IMR-90 (cell line): ENCODE data around the gene AKAP6.
"Not testable (repeated sequence)": the region's sequence is repeated elsewhere in the genome, so short reads cannot be mapped to it uniquely, and the experiment has no call there.

Source experiments
- CEBPB ChIP-seq: IDR thresholded peaks from 2 replicates; pipeline ENCODE4 v1.6.1; 2012; ENCODE audit warnings: low read depth, low read length, improper control_type of control experiment
- CHD1 ChIP-seq: IDR thresholded peaks from 2 replicates; pipeline ENCODE4 v1.6.1; 2012; ENCODE audit warnings: low read depth, low read length, improper control_type of control experiment
- FOS ChIP-seq: fragments of 150-350 bp; IDR thresholded peaks from 2 replicates; pipeline ENCODE4 v1.6.1; 2016; ENCODE audit warnings: low read depth, low read length
- MAZ ChIP-seq: IDR thresholded peaks from 2 replicates; pipeline ENCODE4 v1.6.1; 2012; ENCODE audit warnings: low read depth, mild to moderate bottlenecking, low read length, improper control_type of control experiment, moderate library complexity, borderline replicate concordance
- POLR2A ChIP-seq: IDR thresholded peaks from 2 replicates; pipeline ENCODE4 v1.6.1; 2012; ENCODE audit warnings: mild to moderate bottlenecking, low read depth, low read length
- RAD21 ChIP-seq: IDR thresholded peaks from 2 replicates; pipeline ENCODE4 v1.6.1; 2012; ENCODE audit warnings: low read length, improper control_type of control experiment
- RFX5 ChIP-seq: IDR thresholded peaks from 2 replicates; pipeline ENCODE4 v1.8.0; 2012; ENCODE audit warnings: low read depth, mild to moderate bottlenecking, low read length, moderate library complexity
- SMC3 ChIP-seq: fragments of 150-350 bp; IDR thresholded peaks from 2 replicates; pipeline ENCODE4 v1.6.1; 2016; ENCODE audit warnings: low read depth, mild to moderate bottlenecking, antibody characterized with exemption, low read length, moderate library complexity
- TF ChIP-seq, protein P1 (sequence below): conservative IDR thresholded peaks from 2 replicates; pipeline ENCODE4 v1.5.1; 2012; ENCODE audit warnings: mild to moderate bottlenecking, low read depth, low read length, improper control_type of control experiment
- TF ChIP-seq, protein P2 (sequence below): fragments of 150-350 bp; IDR thresholded peaks from 2 replicates; pipeline ENCODE4 v1.6.1; 2017; ENCODE audit warnings: mild to moderate bottlenecking, antibody characterized with exemption, low read length, low read depth
- TF ChIP-seq, protein P3 (sequence below): fragments of 150-350 bp; IDR thresholded peaks from 2 replicates; pipeline ENCODE4 v1.6.1; 2016; ENCODE audit warnings: low read depth, mild to moderate bottlenecking, low read length, moderate library complexity, borderline replicate concordance

DNA sequence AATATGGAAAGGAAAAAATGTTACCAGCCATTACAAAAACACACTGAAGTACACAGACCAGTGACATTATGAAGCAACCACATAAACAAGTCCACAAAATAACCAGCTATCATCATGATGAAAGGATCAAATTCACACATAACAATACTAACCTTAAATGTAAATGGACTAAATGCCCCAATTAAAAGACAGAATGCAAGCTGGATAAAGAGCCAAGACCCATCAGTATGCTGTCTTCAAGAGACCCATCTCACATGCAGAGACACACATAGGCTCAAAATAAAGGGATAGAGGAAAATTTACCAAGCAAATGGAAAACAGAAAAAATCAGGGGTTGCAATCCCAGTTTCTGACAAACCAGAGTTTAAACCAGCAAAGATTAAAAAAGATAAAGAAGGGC lies 463.9 kb downstream of the AKAP6 start:
- TF ChIP-seq, protein P1, sequence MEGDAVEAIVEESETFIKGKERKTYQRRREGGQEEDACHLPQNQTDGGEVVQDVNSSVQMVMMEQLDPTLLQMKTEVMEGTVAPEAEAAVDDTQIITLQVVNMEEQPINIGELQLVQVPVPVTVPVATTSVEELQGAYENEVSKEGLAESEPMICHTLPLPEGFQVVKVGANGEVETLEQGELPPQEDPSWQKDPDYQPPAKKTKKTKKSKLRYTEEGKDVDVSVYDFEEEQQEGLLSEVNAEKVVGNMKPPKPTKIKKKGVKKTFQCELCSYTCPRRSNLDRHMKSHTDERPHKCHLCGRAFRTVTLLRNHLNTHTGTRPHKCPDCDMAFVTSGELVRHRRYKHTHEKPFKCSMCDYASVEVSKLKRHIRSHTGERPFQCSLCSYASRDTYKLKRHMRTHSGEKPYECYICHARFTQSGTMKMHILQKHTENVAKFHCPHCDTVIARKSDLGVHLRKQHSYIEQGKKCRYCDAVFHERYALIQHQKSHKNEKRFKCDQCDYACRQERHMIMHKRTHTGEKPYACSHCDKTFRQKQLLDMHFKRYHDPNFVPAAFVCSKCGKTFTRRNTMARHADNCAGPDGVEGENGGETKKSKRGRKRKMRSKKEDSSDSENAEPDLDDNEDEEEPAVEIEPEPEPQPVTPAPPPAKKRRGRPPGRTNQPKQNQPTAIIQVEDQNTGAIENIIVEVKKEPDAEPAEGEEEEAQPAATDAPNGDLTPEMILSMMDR = not testable (repeated sequence)
- not testable (repeated sequence) for TF ChIP-seq POLR2A, MAZ, RFX5, RAD21, FOS, SMC3, CEBPB, CHD1
- TF ChIP-seq, protein P2, sequence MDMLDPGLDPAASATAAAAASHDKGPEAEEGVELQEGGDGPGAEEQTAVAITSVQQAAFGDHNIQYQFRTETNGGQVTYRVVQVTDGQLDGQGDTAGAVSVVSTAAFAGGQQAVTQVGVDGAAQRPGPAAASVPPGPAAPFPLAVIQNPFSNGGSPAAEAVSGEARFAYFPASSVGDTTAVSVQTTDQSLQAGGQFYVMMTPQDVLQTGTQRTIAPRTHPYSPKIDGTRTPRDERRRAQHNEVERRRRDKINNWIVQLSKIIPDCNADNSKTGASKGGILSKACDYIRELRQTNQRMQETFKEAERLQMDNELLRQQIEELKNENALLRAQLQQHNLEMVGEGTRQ = not testable (repeated sequence)
- TF ChIP-seq, protein P3, sequence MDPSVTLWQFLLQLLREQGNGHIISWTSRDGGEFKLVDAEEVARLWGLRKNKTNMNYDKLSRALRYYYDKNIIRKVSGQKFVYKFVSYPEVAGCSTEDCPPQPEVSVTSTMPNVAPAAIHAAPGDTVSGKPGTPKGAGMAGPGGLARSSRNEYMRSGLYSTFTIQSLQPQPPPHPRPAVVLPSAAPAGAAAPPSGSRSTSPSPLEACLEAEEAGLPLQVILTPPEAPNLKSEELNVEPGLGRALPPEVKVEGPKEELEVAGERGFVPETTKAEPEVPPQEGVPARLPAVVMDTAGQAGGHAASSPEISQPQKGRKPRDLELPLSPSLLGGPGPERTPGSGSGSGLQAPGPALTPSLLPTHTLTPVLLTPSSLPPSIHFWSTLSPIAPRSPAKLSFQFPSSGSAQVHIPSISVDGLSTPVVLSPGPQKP = not testable (repeated sequence)
